CD4-positive, CD25-positive, alpha-beta regulatory T cell (primary cell): ENCODE results near the gene ZNF263. TPM values are rescaled to one million over a fixed set of nuclear protein-coding genes. Genes with fewer than 3 reads are reported as not detected.
A peak's percentile ranks its signal among the peaks of the same experiment; 100 is the strongest.

ENCODE experiments used
- ATAC-seq, 2 donors: fragments of 150-1000 bp; cut with Tn5 transposase; one replicate each; pipeline ENCODE4 v1.10.0; 2021; ENCODE audit warnings: low read depth in 2 of 2, moderate number of reproducible peaks in 2 of 2, moderate library complexity in 1 of 2
- DNase-seq, 3 donors: peaks; one replicate each; pipeline versions ENCODE4 v3.0.0 to v3.0.0-alpha.2; 2012 to 2022; ENCODE audit warnings: mixed read lengths in 1 of 3
- H3K27ac ChIP-seq: one replicate; pipeline ENCODE4 v1.7.0; 2013; ENCODE audit warnings: mild to moderate bottlenecking, low read length; ENCODE audit not compliant: insufficient read depth, poor library complexity, severe bottlenecking
- H3K27me3 ChIP-seq: one replicate; pipeline ENCODE4 v1.7.0; 2013; ENCODE audit warnings: low read length; ENCODE audit not compliant: control insufficient read depth, insufficient read depth
- H3K36me3 ChIP-seq: one replicate; pipeline ENCODE4 v1.7.0; 2013; ENCODE audit warnings: mild to moderate bottlenecking, low read length, moderate library complexity; ENCODE audit not compliant: control insufficient read depth, insufficient read depth
- H3K4me1 ChIP-seq: 2 replicates; pipeline ENCODE4 v1.7.0; 2013; ENCODE audit warnings: mild to moderate bottlenecking, low read length; ENCODE audit not compliant: insufficient read depth, control insufficient read depth, poor library complexity, severe bottlenecking
- H3K4me3 ChIP-seq: one replicate; pipeline ENCODE4 v1.7.0; 2013; ENCODE audit warnings: low read depth, mild to moderate bottlenecking, low read length, moderate library complexity
- H3K9me3 ChIP-seq, 2 experiments: 1 replicate in 1 of 2; 2 replicates in 1 of 2; pipeline ENCODE4 v1.7.0; 2013; ENCODE audit warnings: low read length in 2 of 2, mild to moderate bottlenecking in 1 of 2, moderate library complexity in 1 of 2; ENCODE audit not compliant: control insufficient read depth in 2 of 2
- H3K27ac Mint-ChIP-seq, 3 donors: one replicate each; pipeline ENCODE4 v1.8.0; 2020 to 2022; ENCODE audit warnings: mild to moderate bottlenecking in 3 of 3, mixed read lengths in 3 of 3, moderate library complexity in 2 of 3
- H3K27me3 Mint-ChIP-seq: one replicate; pipeline ENCODE4 v1.8.0; 2022; ENCODE audit warnings: mild to moderate bottlenecking, mixed read lengths
- H3K36me3 Mint-ChIP-seq: one replicate; pipeline ENCODE4 v1.8.0; 2020; ENCODE audit warnings: mixed read lengths
- H3K4me1 Mint-ChIP-seq, 4 donors: one replicate each; pipeline ENCODE4 v1.8.0; 2020 to 2022; ENCODE audit warnings: mixed read lengths in 4 of 4, mild to moderate bottlenecking in 1 of 4
- H3K4me3 Mint-ChIP-seq, 4 donors: one replicate each; pipeline ENCODE4 v1.8.0; 2020 to 2022; ENCODE audit warnings: mild to moderate bottlenecking in 4 of 4, mixed read lengths in 4 of 4, moderate library complexity in 3 of 4
- H3K9me3 Mint-ChIP-seq, 7 donors: one replicate each; pipeline ENCODE4 v1.8.0; 2020 to 2022; ENCODE audit warnings: mixed read lengths in 7 of 7, mild to moderate bottlenecking in 3 of 7, moderate library complexity in 2 of 7
- polyA plus RNA-seq, 4 donors: library from polyadenylated mRNA; unstranded; fragments of 300-500 nt; fragmentation: Illumina TruSeq; gene quantifications; one replicate each; pipeline ENCODE4 v1.2.3, GENCODE V29; 2021
- total RNA-seq: library from RNA; stranded (reverse); gene quantifications from one replicate; pipeline ENCODE4 v1.2.3, GENCODE V29; 2022

ZNF263 gene
- total and polyA plus RNA-seq, 5 donors from 2014 or later = 28.3 to 47.1 (median 40.1) TPM

- Mint-ChIP-seq H3K36me3 (no peaks in the 10 kb centered on the region), H3K27me3 (peaks cover 32% of the 10 kb centered on the region), H3K9me3 (peaks cover 0 to 2% (median 0%) of the 10 kb centered on the region in 7 donors), H3K4me3 (no peak overlapping the region), H3K27ac (no peak overlapping the region), H3K4me1 (peaks cover 0 to 2% (median 0%) of the 10 kb centered on the region in 4 donors)
- DNase-seq (no peak), ATAC-seq (no peak)
- Histone ChIP-seq H3K4me3 (no peak overlapping the region), H3K27ac (no peak overlapping the region), H3K4me1 (no peaks in the 10 kb centered on the region), H3K9me3 (no peaks in the 10 kb centered on the region), H3K36me3 (no peaks in the 10 kb centered on the region), H3K27me3 (peaks cover 2% of the 10 kb centered on the region)
Observed at GRCh38 chr16:3246002-3246401, 37.3 kb upstream of the ZNF263 start.

GRCh38 chr16:3246876-3247275 lies 36.4 kb upstream of the ZNF263 start:
- H3K4me3 Mint-ChIP-seq = no peak overlapping the region
- no peak overlapping the region for H3K27ac ChIP-seq
- DNase-seq (no peak), ATAC-seq (no peak)
- no peaks in the 10 kb centered on the region for H3K9me3 ChIP-seq
- H3K27ac Mint-ChIP-seq = no peak overlapping the region
- no peak overlapping the region for H3K4me3 ChIP-seq
- H3K36me3 ChIP-seq = no peaks in the 10 kb centered on the region
- H3K4me1 Mint-ChIP-seq = peaks cover 0 to 2% (median 0%) of the 10 kb centered on the region in 4 donors
- no peaks in the 10 kb centered on the region for H3K4me1 ChIP-seq
- H3K9me3 Mint-ChIP-seq = peaks cover 0 to 1% (median 0%) of the 10 kb centered on the region in 7 donors
- peaks cover 2% of the 10 kb centered on the region for H3K27me3 ChIP-seq
- no peaks in the 10 kb centered on the region for H3K36me3 Mint-ChIP-seq
- peaks cover 33% of the 10 kb centered on the region for H3K27me3 Mint-ChIP-seq

- no peak overlapping the region for H3K4me3 ChIP-seq
- no peaks in the 10 kb centered on the region for H3K36me3 ChIP-seq
- ATAC-seq = no peak
- Mint-ChIP-seq H3K4me3 (no peak overlapping the region), H3K36me3 (no peaks in the 10 kb centered on the region), H3K4me1 (peaks cover 0 to 2% (median 0%) of the 10 kb centered on the region in 4 donors), H3K9me3 (peaks cover 0 to 1% (median 0%) of the 10 kb centered on the region in 7 donors), H3K27ac (no peak overlapping the region), H3K27me3 (peaks cover 22% of the 10 kb centered on the region)
- H3K4me1 ChIP-seq = no peaks in the 10 kb centered on the region
- no peaks in the 10 kb centered on the region for H3K9me3 ChIP-seq
- H3K27ac ChIP-seq = no peak overlapping the region
- no peaks in the 10 kb centered on the region for H3K27me3 ChIP-seq
- no peak for DNase-seq
Observed at GRCh38 chr16:3248596-3248995, 34.7 kb upstream of the ZNF263 start.

DNA sequence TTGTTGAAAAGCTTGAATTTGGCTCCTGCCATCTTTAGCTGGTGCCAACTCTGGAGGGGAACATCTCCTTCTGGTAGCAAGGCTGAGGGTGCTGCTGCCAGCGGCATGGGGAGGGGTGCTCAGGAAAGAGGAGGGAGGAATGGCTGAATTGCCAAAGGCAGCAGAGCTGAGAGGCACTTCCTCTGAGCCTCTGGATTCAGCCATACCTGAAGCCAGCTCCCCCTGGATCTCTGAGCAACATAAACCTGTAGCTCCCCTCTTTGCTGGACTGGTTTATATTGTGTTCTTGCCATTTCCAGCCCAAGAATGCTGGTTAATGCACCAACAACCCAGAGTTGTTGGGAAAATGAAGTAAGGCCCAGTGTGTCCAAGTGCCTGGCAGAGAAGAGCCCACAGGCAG lies 34.3 kb upstream of the ZNF263 start:
- peak overlapping the region in 1 of 3 donors; percentile 5 for H3K27ac Mint-ChIP-seq
- H3K4me3 Mint-ChIP-seq = no peak overlapping the region
- Histone ChIP-seq H3K27me3 (no peaks in the 10 kb centered on the region), H3K9me3 (no peaks in the 10 kb centered on the region), H3K4me3 (no peak overlapping the region), H3K36me3 (no peaks in the 10 kb centered on the region), H3K27ac (no peak overlapping the region), H3K4me1 (no peaks in the 10 kb centered on the region)
- ATAC-seq = no peak
- no peak for DNase-seq
- H3K4me1 Mint-ChIP-seq = peaks cover 0 to 2% (median 0%) of the 10 kb centered on the region in 4 donors
- H3K9me3 Mint-ChIP-seq = peaks cover 0 to 1% (median 0%) of the 10 kb centered on the region in 7 donors
- H3K27me3 Mint-ChIP-seq = peaks cover 22% of the 10 kb centered on the region
- no peaks in the 10 kb centered on the region for H3K36me3 Mint-ChIP-seq

- H3K36me3 ChIP-seq = no peaks in the 10 kb centered on the region
Observed at GRCh38 chr16:3249451-3249850, 33.8 kb upstream of the ZNF263 start.

GRCh38 chr16:3252967-3253366 lies 30.3 kb upstream of the ZNF263 start:
- H3K9me3 Mint-ChIP-seq = peaks cover 0 to 1% (median 0%) of the 10 kb centered on the region in 7 donors
- H3K4me1 Mint-ChIP-seq = peaks cover 0 to 2% (median 0%) of the 10 kb centered on the region in 4 donors
- Histone ChIP-seq H3K9me3 (no peaks in the 10 kb centered on the region), H3K27ac (no peak overlapping the region), H3K4me3 (no peak overlapping the region), H3K36me3 (no peaks in the 10 kb centered on the region), H3K27me3 (no peaks in the 10 kb centered on the region), H3K4me1 (no peaks in the 10 kb centered on the region)
- no peak overlapping the region for H3K4me3 Mint-ChIP-seq
- no peak for DNase-seq
- H3K27ac Mint-ChIP-seq = no peak overlapping the region
- H3K27me3 Mint-ChIP-seq = peaks cover 14% of the 10 kb centered on the region
- no peak for ATAC-seq
- H3K36me3 Mint-ChIP-seq = no peaks in the 10 kb centered on the region

More at GRCh38 chr16:3249451-3249850, 33.8 kb upstream of the ZNF263 start:
- DNase-seq (no peak), ATAC-seq (no peak)
- H3K4me3 ChIP-seq = no peak overlapping the region
- Mint-ChIP-seq H3K4me1 (peaks cover 0 to 2% (median 0%) of the 10 kb centered on the region in 4 donors), H3K9me3 (peaks cover 0 to 1% (median 0%) of the 10 kb centered on the region in 7 donors), H3K4me3 (no peak overlapping the region), H3K27ac (no peak overlapping the region), H3K36me3 (no peaks in the 10 kb centered on the region), H3K27me3 (peaks cover 22% of the 10 kb centered on the region)
- H3K27ac ChIP-seq = no peak overlapping the region
- no peaks in the 10 kb centered on the region for H3K9me3 ChIP-seq
- H3K27me3 ChIP-seq = no peaks in the 10 kb centered on the region
- H3K4me1 ChIP-seq = no peaks in the 10 kb centered on the region

- Histone ChIP-seq H3K4me3 (no peak overlapping the region), H3K27me3 (no peaks in the 10 kb centered on the region), H3K36me3 (no peaks in the 10 kb centered on the region), H3K27ac (no peak overlapping the region), H3K9me3 (no peaks in the 10 kb centered on the region), H3K4me1 (no peaks in the 10 kb centered on the region)
- H3K4me3 Mint-ChIP-seq = no peak overlapping the region
- no peak for ATAC-seq
- H3K27me3 Mint-ChIP-seq = peaks cover 11% of the 10 kb centered on the region
- no peaks in the 10 kb centered on the region for H3K36me3 Mint-ChIP-seq
- no peak overlapping the region for H3K27ac Mint-ChIP-seq
- H3K4me1 Mint-ChIP-seq = peaks cover 0 to 4% (median 0%) of the 10 kb centered on the region in 4 donors
- H3K9me3 Mint-ChIP-seq = no peaks in the 10 kb centered on the region
- DNase-seq = no peak
Observed at GRCh38 chr16:3254309-3254708, 29.0 kb upstream of the ZNF263 start.

GRCh38 chr16:3256146-3256865 lies 27.0 kb upstream of the ZNF263 start, which contains the start of gene MEFV:
Gene MEFV (minus strand): TSS chr16:3256633. CDS start chr16:3256587, 46 bp downstream.
- Mint-ChIP-seq H3K4me3 (no peak within 1 kb of the TSS), H3K27me3 (peaks cover under 1% of the 10 kb centered on the region), H3K27ac (no peak within 1 kb of the TSS), H3K4me1 (peaks cover 0 to 5% (median 0%) of the 10 kb centered on the region in 4 donors), H3K36me3 (no peaks in the 10 kb centered on the region), H3K9me3 (no peaks in the 10 kb centered on the region)
- H3K4me3 ChIP-seq = no peak within 1 kb of the TSS
- H3K27ac ChIP-seq = no peak within 1 kb of the TSS
- no peaks in the 10 kb centered on the region for H3K27me3 ChIP-seq
- no peaks in the 10 kb centered on the region for H3K4me1 ChIP-seq
- H3K36me3 ChIP-seq = no peaks in the 10 kb centered on the region
- DNase-seq (no peak), ATAC-seq (no peak)
- no peaks in the 10 kb centered on the region for H3K9me3 ChIP-seq
